ENCODE measurements around the gene DLG2. TPM values are rescaled to one million over a fixed set of nuclear protein-coding genes. Genes with fewer than 3 reads are reported as not detected.

DLG2 gene
- total and polyA plus RNA-seq, 2 of the 4 experiments (the other 2 are of a cell fraction): 0.31 to 0.36 TPM

DNA sequence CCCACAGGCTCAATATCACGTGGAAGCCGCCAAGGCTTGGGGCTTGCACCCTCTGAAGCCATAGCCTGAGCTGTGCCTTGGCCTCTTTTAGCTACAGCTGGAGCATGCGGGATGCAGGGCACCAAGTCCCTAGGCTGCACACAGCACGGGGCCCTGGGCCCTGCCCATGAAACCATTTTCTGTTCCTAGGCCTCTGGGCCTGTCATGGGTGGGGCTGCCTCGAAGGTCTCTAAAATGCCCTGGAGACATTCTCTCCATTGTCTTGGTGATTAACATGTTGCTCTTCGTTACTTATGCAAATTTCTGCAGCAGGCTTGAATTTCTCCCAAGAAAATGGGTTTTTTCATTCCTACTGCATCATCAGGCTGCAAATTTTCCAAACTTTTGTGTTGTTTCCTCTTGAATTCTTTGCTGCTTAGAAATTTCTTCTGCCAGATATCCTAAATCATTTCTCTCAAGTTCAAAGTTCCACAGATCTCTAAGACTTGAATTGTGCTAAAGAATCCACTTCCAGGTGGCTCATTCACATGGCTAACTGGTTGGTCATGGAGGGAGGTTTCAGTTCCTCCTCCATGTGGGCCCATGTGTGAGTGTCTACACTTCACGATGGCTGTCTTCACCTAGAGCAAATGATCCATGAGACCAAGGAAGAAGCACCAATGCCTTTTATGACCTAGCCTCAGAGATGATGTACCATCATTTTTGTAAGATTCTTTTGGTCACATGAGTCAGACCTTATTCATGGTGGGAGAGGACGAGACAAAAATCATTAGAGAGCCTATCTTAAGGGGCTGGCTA is 45.2 kb upstream of the DLG2 start:
- Histone ChIP-seq H3K4me3 (ENCODE audit: insufficient read depth, low read depth, low read length) (no peak overlapping the region), H4K5ac (ENCODE audit: low read depth, low read length) (no peak overlapping the region), H2AK5ac (ENCODE audit: low read depth, low read length) (no peak overlapping the region), H2BK120ac (ENCODE audit: low read depth, low read length) (no peak overlapping the region), H4K91ac (ENCODE audit: insufficient read depth, low read depth, low read length) (no peak overlapping the region), H2BK15ac (ENCODE audit: low read depth, low read length) (no peak overlapping the region), H2BK20ac (ENCODE audit: low read depth, low read length) (no peak overlapping the region), H3K27ac (ENCODE audit: insufficient read depth, low read length) (no peak overlapping the region), H3K27me3 (ENCODE audit: control insufficient read depth, insufficient read depth, low read length) (no peaks in the 10 kb centered on the region), H3K9me1 (ENCODE audit: insufficient read depth, low read length) (no peaks in the 10 kb centered on the region), H3K4me2 (ENCODE audit: low read depth, low read length) (no peak overlapping the region), H3K79me1 (ENCODE audit: low read depth in 1 of 2, low read length in 2 of 2) (no peaks in the 10 kb centered on the region), H3K4me1 (ENCODE audit: control insufficient read depth, insufficient read depth, low read length) (no peaks in the 10 kb centered on the region), H2AK9ac (replicated peaks; ENCODE audit: low read depth, low read length, poor library complexity) (no peak overlapping the region), H3K56ac (ENCODE audit: extremely low read depth, insufficient read depth, low read length) (no peak overlapping the region), H3K4ac (ENCODE audit: low read depth, low read length) (no peak overlapping the region), H3K9ac (ENCODE audit: low read depth, low read length) (no peak overlapping the region), H3K23ac (ENCODE audit: low read depth, low read length) (no peak overlapping the region), H2BK5ac (ENCODE audit: low read depth, low read length, poor library complexity, severe bottlenecking) (no peak overlapping the region), H3K18ac (ENCODE audit: low read depth, low read length) (no peak overlapping the region), H4K8ac (ENCODE audit: low read depth in 2 of 2, low read length in 2 of 2) (no peak overlapping the region), H3K14ac (replicated peaks; ENCODE audit: low read depth, low read length) (no peak overlapping the region), H2AFZ (replicated peaks; ENCODE audit: low read length, poor library complexity) (no peak overlapping the region), H4K20me1 (ENCODE audit: insufficient read depth, low read length) (no peaks in the 10 kb centered on the region), H3K9me3 (ENCODE audit: control insufficient read depth, insufficient read depth, low read length) (no peaks in the 10 kb centered on the region), H3K36me3 (ENCODE audit: control insufficient read depth, insufficient read depth, low read length) (no peaks in the 10 kb centered on the region)
- no TSS peak for BruUV-seq (replicated peaks)
- WGBS, 2 experiments (ENCODE audit: extremely low coverage in 2 of 2, insufficient read length in 1 of 2): 88% methylated on average over 5 of the region's 8 CpGs; no CpG with 5 or more reads in 1 of the 2 experiments
- dilution Hi-C loops (cut with HindIII; ENCODE audit: low sequenced_read_pairs, unreplicated experiment) (no loop called here), in situ Hi-C loops (cut with MboI; ENCODE audit: low sequenced_read_pairs) (no loop called here), intact Hi-C loops (cut with micrococcal nuclease) (no loop called here)
- ChIA-PET POLR2A (ENCODE audit: unreplicated experiment) (no interaction called here), CTCF (no interaction called here)
- TF ChIP-seq POLR2A (IDR thresholded peaks at IDR 0.05; ENCODE audit: low read depth, low read length) (no peak), FOS (IDR thresholded peaks at IDR 0.05; ENCODE audit: low read depth, low read length) (no peak), RFX5 (IDR thresholded peaks at IDR 0.05; ENCODE audit: low read depth, low read length) (no peak), RCOR1 (IDR thresholded peaks at IDR 0.05; ENCODE audit: insufficient replicate concordance, low read length) (no peak), BHLHE40 (IDR thresholded peaks at IDR 0.05; ENCODE audit: low read depth, low read length) (no peak), MXI1 (IDR thresholded peaks at IDR 0.05; ENCODE audit: borderline replicate concordance, low read depth, low read length) (no peak), CHD1 (IDR thresholded peaks at IDR 0.05; ENCODE audit: low read depth, low read length) (no peak), MAFK (IDR thresholded peaks at IDR 0.05; ENCODE audit: low read depth, low read length) (no peak), SMC3 (IDR thresholded peaks at IDR 0.05; ENCODE audit: low read depth, low read length) (no peak), RAD21 (IDR thresholded peaks at IDR 0.05; ENCODE audit: low read length) (no peak), CEBPB (IDR thresholded peaks at IDR 0.05; ENCODE audit: low read depth, low read length) (no peak), NFE2L2 (IDR thresholded peaks at IDR 0.05; ENCODE audit: low read depth, low read length) (no peak), MAZ (IDR thresholded peaks at IDR 0.05; ENCODE audit: borderline replicate concordance, low read depth, low read length) (no peak)
- TF ChIP-seq, protein P1, sequence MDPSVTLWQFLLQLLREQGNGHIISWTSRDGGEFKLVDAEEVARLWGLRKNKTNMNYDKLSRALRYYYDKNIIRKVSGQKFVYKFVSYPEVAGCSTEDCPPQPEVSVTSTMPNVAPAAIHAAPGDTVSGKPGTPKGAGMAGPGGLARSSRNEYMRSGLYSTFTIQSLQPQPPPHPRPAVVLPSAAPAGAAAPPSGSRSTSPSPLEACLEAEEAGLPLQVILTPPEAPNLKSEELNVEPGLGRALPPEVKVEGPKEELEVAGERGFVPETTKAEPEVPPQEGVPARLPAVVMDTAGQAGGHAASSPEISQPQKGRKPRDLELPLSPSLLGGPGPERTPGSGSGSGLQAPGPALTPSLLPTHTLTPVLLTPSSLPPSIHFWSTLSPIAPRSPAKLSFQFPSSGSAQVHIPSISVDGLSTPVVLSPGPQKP (IDR thresholded peaks at IDR 0.05; ENCODE audit: borderline replicate concordance, low read depth, low read length): no peak
- TF ChIP-seq, protein P2, sequence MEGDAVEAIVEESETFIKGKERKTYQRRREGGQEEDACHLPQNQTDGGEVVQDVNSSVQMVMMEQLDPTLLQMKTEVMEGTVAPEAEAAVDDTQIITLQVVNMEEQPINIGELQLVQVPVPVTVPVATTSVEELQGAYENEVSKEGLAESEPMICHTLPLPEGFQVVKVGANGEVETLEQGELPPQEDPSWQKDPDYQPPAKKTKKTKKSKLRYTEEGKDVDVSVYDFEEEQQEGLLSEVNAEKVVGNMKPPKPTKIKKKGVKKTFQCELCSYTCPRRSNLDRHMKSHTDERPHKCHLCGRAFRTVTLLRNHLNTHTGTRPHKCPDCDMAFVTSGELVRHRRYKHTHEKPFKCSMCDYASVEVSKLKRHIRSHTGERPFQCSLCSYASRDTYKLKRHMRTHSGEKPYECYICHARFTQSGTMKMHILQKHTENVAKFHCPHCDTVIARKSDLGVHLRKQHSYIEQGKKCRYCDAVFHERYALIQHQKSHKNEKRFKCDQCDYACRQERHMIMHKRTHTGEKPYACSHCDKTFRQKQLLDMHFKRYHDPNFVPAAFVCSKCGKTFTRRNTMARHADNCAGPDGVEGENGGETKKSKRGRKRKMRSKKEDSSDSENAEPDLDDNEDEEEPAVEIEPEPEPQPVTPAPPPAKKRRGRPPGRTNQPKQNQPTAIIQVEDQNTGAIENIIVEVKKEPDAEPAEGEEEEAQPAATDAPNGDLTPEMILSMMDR (conservative IDR thresholded peaks at IDR 0.05; ENCODE audit: low read depth, low read length): no peak
- TF ChIP-seq, protein P3, sequence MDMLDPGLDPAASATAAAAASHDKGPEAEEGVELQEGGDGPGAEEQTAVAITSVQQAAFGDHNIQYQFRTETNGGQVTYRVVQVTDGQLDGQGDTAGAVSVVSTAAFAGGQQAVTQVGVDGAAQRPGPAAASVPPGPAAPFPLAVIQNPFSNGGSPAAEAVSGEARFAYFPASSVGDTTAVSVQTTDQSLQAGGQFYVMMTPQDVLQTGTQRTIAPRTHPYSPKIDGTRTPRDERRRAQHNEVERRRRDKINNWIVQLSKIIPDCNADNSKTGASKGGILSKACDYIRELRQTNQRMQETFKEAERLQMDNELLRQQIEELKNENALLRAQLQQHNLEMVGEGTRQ (IDR thresholded peaks at IDR 0.05; ENCODE audit: low read depth, low read length): no peak
- DNase-seq (no peak), ATAC-seq (ENCODE audit: low read depth) (no peak)

All from IMR-90 (cell line).